Stimulated activated CD8-positive, alpha-beta memory T cell treated with anti-CD3 and anti-CD28 coated beads, Interleukin-15, amount 100 ng/mL, for 24 hours (primary cell): ENCODE data around the gene ZFP69B.
"Not testable (repeated sequence)": the region's sequence is repeated elsewhere in the genome, so short reads cannot be mapped to it uniquely, and the experiment has no call there.

Experiments used
- DNase-seq: peaks from one replicate; pipeline ENCODE4 v3.0.0-alpha.2; 2020; ENCODE audit warnings: low read depth

Gene ZFP69B

GRCh38 chr1:40435876-40436275 is 14.4 kb upstream of the ZFP69B start:
- DNase-seq = no peak

GRCh38 chr1:40438391-40439015 is 11.8 kb upstream of the ZFP69B start:
- no peak for DNase-seq

GRCh38 chr1:40439247-40439646 is 11.0 kb upstream of the ZFP69B start:
- no peak for DNase-seq

GRCh38 chr1:40450495-40451237 is 390 bp downstream of the ZFP69B start:
- peak; percentile 45 for DNase-seq

GRCh38 chr1:40451238-40451585 is 936 bp downstream of the ZFP69B start:
- DNase-seq = no peak

- DNase-seq = no peak
These were observed 4.6 kb downstream of the ZFP69B start for GRCh38 chr1:40454873-40455272.

GRCh38 chr1:40462956-40463590 is 12.8 kb downstream of the ZFP69B start:
- DNase-seq = no peak

- DNase-seq = no peak
These were observed 19.1 kb downstream of the ZFP69B start for GRCh38 chr1:40469327-40469726.

- DNase-seq = no peak
These were observed 25.0 kb downstream of the ZFP69B start for GRCh38 chr1:40475268-40475667.

- peak; percentile 54 for DNase-seq
These were observed 26.8 kb downstream of the ZFP69B start, which contains the start of gene ZFP69 for GRCh38 chr1:40476924-40477677. Gene ZFP69 (plus strand): TSS chr1:40477290. CDS start chr1:40479362, 2,072 bp downstream.

GRCh38 chr1:40477678-40478053 is 27.4 kb downstream of the ZFP69B start:
- DNase-seq = no peak

GRCh38 chr1:40478276-40478675 is 28.0 kb downstream of the ZFP69B start:
- DNase-seq = no peak

GRCh38 chr1:40479156-40479555 is 28.9 kb downstream of the ZFP69B start:
- DNase-seq = no peak

GRCh38 chr1:40495315-40495903 is 45.1 kb downstream of the ZFP69B start:
- DNase-seq = no peak

GRCh38 chr1:40502651-40503050 is 52.4 kb downstream of the ZFP69B start:
- not testable (repeated sequence) for DNase-seq

- DNase-seq = no peak
These were observed 57.7 kb downstream of the ZFP69B start for GRCh38 chr1:40507973-40508372.

GRCh38 chr1:40508375-40509341 is 58.4 kb downstream of the ZFP69B start, which contains the start of gene EXO5:
Gene EXO5 (plus strand): TSS chr1:40508767. CDS start chr1:40514545, 5,778 bp downstream.
- DNase-seq = peak; percentile 69
